ENCODE data around the gene WWOX.

Gene WWOX

GRCh38 chr16:79037521-79038373 lies 938.3 kb downstream of the WWOX start:
- no peak for TF ChIP-seq CTCF (IDR thresholded peaks at IDR 0.05; ENCODE audit: insufficient read depth, low read depth, low read length, missing control alignments)
- no peak for DNase-seq (ENCODE audit: low read depth)
- no peak overlapping the region for H3K4me3 ChIP-seq (ENCODE audit: low read depth, low read length)

- TF ChIP-seq CTCF (IDR thresholded peaks at IDR 0.05; ENCODE audit: insufficient read depth, low read depth, low read length, missing control alignments): no peak
- no peak for DNase-seq (ENCODE audit: low read depth)
- H3K4me3 ChIP-seq (ENCODE audit: low read depth, low read length): no peak overlapping the region
These were observed 941.8 kb downstream of the WWOX start for GRCh38 chr16:79041206-79041605.

GRCh38 chr16:79042141-79042540 lies 942.7 kb downstream of the WWOX start:
- TF ChIP-seq CTCF (IDR thresholded peaks at IDR 0.05; ENCODE audit: insufficient read depth, low read depth, low read length, missing control alignments): no peak
- H3K4me3 ChIP-seq (ENCODE audit: low read depth, low read length): no peak overlapping the region
- DNase-seq (ENCODE audit: low read depth): no peak

DNA sequence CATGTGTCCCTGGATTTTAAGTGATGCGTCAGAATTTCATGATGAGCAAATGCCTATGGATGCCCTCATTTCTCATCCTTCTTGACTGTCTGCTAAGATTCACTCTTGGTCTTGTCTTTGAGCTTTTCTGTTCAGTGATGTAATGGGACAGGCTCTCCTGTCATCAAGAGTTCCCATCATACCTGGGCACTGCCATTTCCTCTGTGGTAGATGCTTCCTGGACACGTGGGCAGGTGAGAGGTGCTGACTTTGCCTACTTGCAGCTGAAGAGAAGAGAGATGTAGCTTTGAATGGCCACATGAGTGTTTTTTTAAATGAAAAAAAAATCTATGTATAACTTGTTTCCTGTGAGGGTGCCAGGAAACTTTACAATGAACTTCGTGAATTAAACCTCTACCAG lies 943.4 kb downstream of the WWOX start:
- no peak for DNase-seq (ENCODE audit: low read depth)

GRCh38 chr16:79045191-79045590 lies 945.7 kb downstream of the WWOX start:
- no peak for TF ChIP-seq CTCF (IDR thresholded peaks at IDR 0.05; ENCODE audit: insufficient read depth, low read depth, low read length, missing control alignments)
- no peak overlapping the region for H3K4me3 ChIP-seq (ENCODE audit: low read depth, low read length)
- no peak for DNase-seq (ENCODE audit: low read depth)

More for the DNA sequence above, 943.4 kb downstream of the WWOX start:
- H3K4me3 ChIP-seq (ENCODE audit: low read depth, low read length): no peak overlapping the region
- no peak for TF ChIP-seq CTCF (IDR thresholded peaks at IDR 0.05; ENCODE audit: insufficient read depth, low read depth, low read length, missing control alignments)

DNA sequence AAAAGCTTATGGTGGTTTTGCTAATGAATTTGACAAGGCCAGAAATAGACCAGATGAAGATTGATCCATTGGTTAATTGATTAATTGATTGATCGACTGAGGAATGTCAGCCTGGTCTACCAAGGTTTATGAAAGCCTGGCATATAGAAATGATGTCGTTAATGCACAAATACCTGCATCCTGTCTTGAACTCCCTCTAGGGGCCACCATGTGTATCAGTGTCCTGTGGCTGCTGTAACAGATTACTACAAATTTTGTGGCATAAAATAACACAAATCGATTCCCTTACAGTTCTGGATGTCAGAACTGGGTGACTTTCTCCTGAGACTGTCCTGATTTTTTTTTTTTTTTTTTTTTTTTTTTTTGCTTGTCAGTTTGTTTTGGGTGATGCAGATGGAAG lies 947.9 kb downstream of the WWOX start:
- no peak overlapping the region for H3K4me3 ChIP-seq (ENCODE audit: low read depth, low read length)
- DNase-seq (ENCODE audit: low read depth): peak; percentile 14
- peak; percentile 43 for TF ChIP-seq CTCF (IDR thresholded peaks at IDR 0.05; ENCODE audit: insufficient read depth, low read depth, low read length, missing control alignments)

DNA sequence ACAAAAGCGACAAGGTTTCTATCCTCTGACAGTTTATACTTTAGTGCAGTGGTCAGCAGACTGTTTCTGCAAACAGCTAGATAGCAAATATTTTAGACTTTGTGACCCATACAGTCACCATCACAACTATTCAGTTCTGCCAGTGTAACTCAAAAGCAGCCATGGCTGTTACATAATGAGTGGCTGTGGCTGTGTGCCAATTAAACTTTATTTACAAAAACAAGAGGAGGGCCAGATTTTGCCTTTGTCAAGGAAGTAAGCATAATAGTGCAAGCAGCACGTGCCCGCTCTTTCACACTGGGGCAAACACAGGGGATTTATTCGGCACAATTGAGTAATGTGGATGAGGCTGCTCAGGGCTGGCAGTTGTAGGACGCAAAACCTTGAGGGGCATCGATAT lies 949.6 kb downstream of the WWOX start:
- no peak for DNase-seq (ENCODE audit: low read depth)
- no peak for TF ChIP-seq CTCF (IDR thresholded peaks at IDR 0.05; ENCODE audit: insufficient read depth, low read depth, low read length, missing control alignments)

More for the DNA sequence above, 949.6 kb downstream of the WWOX start:
- no peak overlapping the region for H3K4me3 ChIP-seq (ENCODE audit: low read depth, low read length)
